Neural cell (in vitro differentiated cells): ENCODE data around the gene ANKMY1. TPM values are rescaled to one million over a fixed set of nuclear protein-coding genes. Genes with fewer than 3 reads are reported as not detected.
A peak's percentile ranks its signal among the peaks of the same experiment; 100 is the strongest.

Experiments
- H2AFZ ChIP-seq: fragments of 200-600, 300-800 bp; sonication (generic), shearing (Covaris generic); 2 replicates; pipeline ENCODE4 v1.6.0; 2014; ENCODE audit warnings: low read depth, mild to moderate bottlenecking, antibody characterized with exemption, low read length, moderate library complexity
- H3F3A ChIP-seq: fragments of 200-600 bp; shearing (Covaris generic); 2 replicates; pipeline ENCODE4 v1.6.1; 2016; ENCODE audit warnings: mild to moderate bottlenecking, moderate library complexity, mixed read lengths, antibody characterized with exemption, low read length; ENCODE audit not compliant: insufficient read depth, poor library complexity, severe bottlenecking
- H3K27ac ChIP-seq: fragments of 200-600, 300-800 bp; sonication (generic), shearing (Covaris generic); 2 replicates; pipeline ENCODE4 v1.5.1; 2014; ENCODE audit warnings: mild to moderate bottlenecking, low read length, moderate library complexity
- H3K27me3 ChIP-seq: fragments of 300-800, 200-600 bp; sonication (generic), shearing (Covaris generic); 2 replicates; pipeline ENCODE4 v1.6.0; 2014; ENCODE audit warnings: mild to moderate bottlenecking, low read depth, low read length, moderate library complexity; ENCODE audit not compliant: insufficient read depth
- H3K36me3 ChIP-seq: fragments of 300-800, 200-600 bp; sonication (generic), shearing (Covaris generic); 2 replicates; pipeline ENCODE4 v1.5.1; 2014; ENCODE audit warnings: mild to moderate bottlenecking, antibody characterized with exemption, low read length, moderate library complexity; ENCODE audit not compliant: insufficient read depth
- H3K4me2 ChIP-seq: fragments of 300-800, 200-600 bp; sonication (generic), shearing (Covaris generic); 2 replicates; pipeline ENCODE4 v1.6.0; 2014; ENCODE audit warnings: mild to moderate bottlenecking, low read length
- H3K4me3 ChIP-seq: fragments of 300-800, 200-600 bp; sonication (generic), shearing (Covaris generic); 2 replicates; pipeline ENCODE4 v1.5.1; 2014; ENCODE audit warnings: mild to moderate bottlenecking, low read length, moderate library complexity
- H3K79me2 ChIP-seq: fragments of 200-600 bp; shearing (Covaris generic); replicated peaks from 2 replicates; pipeline ENCODE4 v1.6.0; 2014; ENCODE audit warnings: mild to moderate bottlenecking, low read length, moderate library complexity; ENCODE audit not compliant: insufficient read depth
- H3K9ac ChIP-seq: fragments of 300-800, 200-600 bp; sonication (generic), shearing (Covaris generic); 2 replicates; pipeline ENCODE4 v1.6.1; 2016; ENCODE audit warnings: mild to moderate bottlenecking, low read length, mixed read lengths
- H3K9me2 ChIP-seq: fragments of 200-600 bp; shearing (Covaris generic); 2 replicates; pipeline ENCODE4 v1.6.1; 2016; ENCODE audit warnings: mild to moderate bottlenecking, low read length, mixed read lengths; ENCODE audit not compliant: insufficient read depth
- H3K9me3 ChIP-seq: fragments of 200-600, 300-800 bp; sonication (generic), shearing (Covaris generic); 2 replicates; pipeline ENCODE4 v1.6.1; 2016; ENCODE audit warnings: mild to moderate bottlenecking, mixed run types, low read length, moderate library complexity, mixed read lengths
- H4K20me1 ChIP-seq: fragments of 200-600 bp; shearing (Covaris generic); 2 replicates; pipeline ENCODE4 v1.6.1; 2016; ENCODE audit warnings: mild to moderate bottlenecking, mixed run types; ENCODE audit not compliant: insufficient read depth
- CTCF ChIP-seq: fragments of 450-650 bp; IDR thresholded peaks from 2 replicates; pipeline ENCODE4 v1.5.1; 2014; ENCODE audit warnings: antibody characterized with exemption, mild to moderate bottlenecking, moderate library complexity; ENCODE audit not compliant: poor library complexity, severe bottlenecking
- EP300 ChIP-seq: fragments of 450-650 bp; conservative IDR thresholded peaks from 2 replicates; pipeline ENCODE4 v1.6.1; 2014; ENCODE audit warnings: antibody characterized with exemption, mild to moderate bottlenecking, moderate library complexity; ENCODE audit not compliant: poor library complexity, severe bottlenecking
- EZH2 ChIP-seq: fragments of 200-600, 300-800 bp; shearing (Covaris generic), sonication (generic); IDR thresholded peaks from 2 replicates; pipeline ENCODE4 v1.6.1; 2014; ENCODE audit warnings: antibody characterized with exemption, low read length, borderline replicate concordance, mild to moderate bottlenecking; ENCODE audit not compliant: insufficient read depth, poor library complexity, severe bottlenecking
- MXI1 ChIP-seq: fragments of 450-650 bp; conservative IDR thresholded peaks from 2 replicates; pipeline ENCODE4 v1.6.1; 2014; ENCODE audit warnings: antibody characterized with exemption, mild to moderate bottlenecking; ENCODE audit not compliant: poor library complexity, severe bottlenecking
- RAD21 ChIP-seq: fragments of 450-650 bp; conservative IDR thresholded peaks from 2 replicates; pipeline ENCODE4 v1.6.1; 2014; ENCODE audit warnings: antibody characterized with exemption, mild to moderate bottlenecking, moderate library complexity
- SMC3 ChIP-seq: fragments of 450-650 bp; conservative IDR thresholded peaks from 2 replicates; pipeline ENCODE4 v1.6.1; 2014; ENCODE audit warnings: antibody characterized with exemption, mild to moderate bottlenecking, moderate library complexity; ENCODE audit not compliant: poor library complexity
- TAF1 ChIP-seq: IDR thresholded peaks from 2 replicates; pipeline ENCODE4 v1.6.1; 2012; ENCODE audit warnings: low read depth
- polyA plus RNA-seq: library from polyadenylated mRNA; depleted of rRNA; stranded (reverse); fragments of >200 nt; gene quantifications from 2 replicates; pipeline ENCODE4 v1.2.3, GENCODE V29; 2014
- TF ChIP-seq, protein P1 (sequence below): IDR thresholded peaks from 2 replicates; pipeline ENCODE4 v1.6.1; 2012; ENCODE audit warnings: borderline replicate concordance

ANKMY1 gene
- polyA plus RNA-seq, 1 donor from 2014 or later = 6.6 TPM

DNA sequence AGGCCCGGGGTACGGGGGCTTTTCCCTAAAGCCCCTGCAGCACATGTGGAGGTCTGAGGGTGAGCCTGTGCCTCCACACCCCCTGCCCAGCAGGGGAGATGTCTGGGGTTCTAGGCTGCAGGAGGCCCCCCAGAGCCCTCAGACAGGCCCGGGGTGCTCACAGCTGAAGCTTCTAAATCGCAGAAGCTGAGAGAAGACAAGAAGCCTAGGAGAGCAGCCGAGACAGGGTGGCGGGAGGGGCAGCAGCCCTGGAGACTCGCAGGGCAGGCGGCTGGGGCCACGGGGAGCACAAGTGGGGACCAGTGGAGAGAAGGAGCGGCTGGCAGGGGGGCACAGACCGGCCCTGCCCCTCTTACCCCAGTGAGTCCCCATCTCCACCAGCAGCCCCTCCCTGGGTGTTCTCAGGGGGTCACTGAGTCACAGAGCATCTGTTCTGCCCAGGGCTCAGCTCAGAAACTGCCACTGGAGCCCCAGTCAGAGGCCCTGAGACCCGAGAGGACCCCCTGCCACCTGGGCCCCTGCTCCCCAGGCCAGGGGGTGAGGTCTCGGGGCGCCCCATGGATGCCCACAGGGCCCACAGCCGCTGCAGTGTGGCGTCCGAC is 96.2 kb downstream of the ANKMY1 start:
- H2AFZ ChIP-seq = no peak overlapping the region
- H4K20me1 ChIP-seq = no peaks in the 10 kb centered on the region
- no peaks in the 10 kb centered on the region for H3F3A ChIP-seq
- H3K9me2 ChIP-seq = no peaks in the 10 kb centered on the region
- no peak overlapping the region for H3K9ac ChIP-seq
- no peak overlapping the region for H3K4me2 ChIP-seq
- H3K9me3 ChIP-seq = no peaks in the 10 kb centered on the region
- H3K27me3 ChIP-seq = no peaks in the 10 kb centered on the region
- H3K27ac ChIP-seq = no peak overlapping the region
- TF ChIP-seq RAD21 (no peak), EP300 (no peak), MXI1 (no peak), EZH2 (no peak), TAF1 (no peak), SMC3 (no peak)
- peaks cover 8% of the 10 kb centered on the region for H3K36me3 ChIP-seq
- no peak overlapping the region for H3K4me3 ChIP-seq
- peaks cover 6% of the 10 kb centered on the region for H3K79me2 ChIP-seq

- Histone ChIP-seq H2AFZ (no peak overlapping the region), H3K27me3 (no peaks in the 10 kb centered on the region), H3K9me3 (no peaks in the 10 kb centered on the region), H3K79me2 (peaks cover 11% of the 10 kb centered on the region), H3K4me2 (no peak overlapping the region), H3K27ac (no peak overlapping the region), H3K9me2 (no peaks in the 10 kb centered on the region), H3F3A (no peaks in the 10 kb centered on the region), H3K9ac (no peak overlapping the region), H4K20me1 (no peaks in the 10 kb centered on the region), H3K4me3 (no peak overlapping the region), H3K36me3 (peaks cover 8% of the 10 kb centered on the region)
- TF ChIP-seq EZH2 (no peak), RAD21 (no peak), TAF1 (no peak), SMC3 (no peak), CTCF (peak; percentile 27), MXI1 (no peak)
- TF ChIP-seq, protein P1, sequence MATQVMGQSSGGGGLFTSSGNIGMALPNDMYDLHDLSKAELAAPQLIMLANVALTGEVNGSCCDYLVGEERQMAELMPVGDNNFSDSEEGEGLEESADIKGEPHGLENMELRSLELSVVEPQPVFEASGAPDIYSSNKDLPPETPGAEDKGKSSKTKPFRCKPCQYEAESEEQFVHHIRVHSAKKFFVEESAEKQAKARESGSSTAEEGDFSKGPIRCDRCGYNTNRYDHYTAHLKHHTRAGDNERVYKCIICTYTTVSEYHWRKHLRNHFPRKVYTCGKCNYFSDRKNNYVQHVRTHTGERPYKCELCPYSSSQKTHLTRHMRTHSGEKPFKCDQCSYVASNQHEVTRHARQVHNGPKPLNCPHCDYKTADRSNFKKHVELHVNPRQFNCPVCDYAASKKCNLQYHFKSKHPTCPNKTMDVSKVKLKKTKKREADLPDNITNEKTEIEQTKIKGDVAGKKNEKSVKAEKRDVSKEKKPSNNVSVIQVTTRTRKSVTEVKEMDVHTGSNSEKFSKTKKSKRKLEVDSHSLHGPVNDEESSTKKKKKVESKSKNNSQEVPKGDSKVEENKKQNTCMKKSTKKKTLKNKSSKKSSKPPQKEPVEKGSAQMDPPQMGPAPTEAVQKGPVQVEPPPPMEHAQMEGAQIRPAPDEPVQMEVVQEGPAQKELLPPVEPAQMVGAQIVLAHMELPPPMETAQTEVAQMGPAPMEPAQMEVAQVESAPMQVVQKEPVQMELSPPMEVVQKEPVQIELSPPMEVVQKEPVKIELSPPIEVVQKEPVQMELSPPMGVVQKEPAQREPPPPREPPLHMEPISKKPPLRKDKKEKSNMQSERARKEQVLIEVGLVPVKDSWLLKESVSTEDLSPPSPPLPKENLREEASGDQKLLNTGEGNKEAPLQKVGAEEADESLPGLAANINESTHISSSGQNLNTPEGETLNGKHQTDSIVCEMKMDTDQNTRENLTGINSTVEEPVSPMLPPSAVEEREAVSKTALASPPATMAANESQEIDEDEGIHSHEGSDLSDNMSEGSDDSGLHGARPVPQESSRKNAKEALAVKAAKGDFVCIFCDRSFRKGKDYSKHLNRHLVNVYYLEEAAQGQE = no peak
Measured at GRCh38 chr2:240460781-240461431, 96.9 kb downstream of the ANKMY1 start.
